ENCODE data around the gene TM6SF1. TPM values are rescaled to one million over a fixed set of nuclear protein-coding genes. Genes with fewer than 3 reads are reported as not detected.
A peak's percentile ranks its signal among the peaks of the same experiment; 100 is the strongest.

TM6SF1 gene
- total RNA-seq, 4 donors from 2014 or later, result 7.8 to 19.9 (median 12.8) TPM

GRCh38 chr15:83170474-83171165, 63.2 kb downstream of the TM6SF1 start:
- H3K36me3 ChIP-seq, result no peaks in the 10 kb centered on the region
- H3K4me1 ChIP-seq, result peaks cover 11 to 21% of the 10 kb centered on the region in 2 donors
- peak overlapping the region in 1 of 3 donors; percentile 30 for H3K27ac ChIP-seq
- no peaks in the 10 kb centered on the region for H3K9me3 ChIP-seq
- 82 to 91% methylated on average over 4 of the region's 4 CpGs for WGBS, 2 donors
- H3K27me3 ChIP-seq, result no peaks in the 10 kb centered on the region
- no peak overlapping the region for H3K4me3 ChIP-seq (replicated peaks in 1 of 3)
- intact Hi-C loops (cut with DNase I), result no loop called here
- DNase-seq, result no peak
- TF ChIP-seq POLR2A (IDR thresholded peaks at IDR 0.05) (no peak), CTCF (IDR thresholded peaks at IDR 0.05) (no peak)

GRCh38 chr15:83174891-83175290, 67.4 kb downstream of the TM6SF1 start:
- peak overlapping the region; percentile 52 to 78 (median 55) for H3K27ac ChIP-seq
- DNase-seq, result no peak
- no peak for TF ChIP-seq CTCF (IDR thresholded peaks at IDR 0.05)
- no peak for TF ChIP-seq POLR2A (IDR thresholded peaks at IDR 0.05)
- no peak overlapping the region for H3K4me3 ChIP-seq (replicated peaks in 1 of 3)
- H3K9me3 ChIP-seq, result no peaks in the 10 kb centered on the region
- H3K36me3 ChIP-seq, result no peaks in the 10 kb centered on the region
- WGBS, 2 donors, result 71 to 76% methylated on average over 1 of the region's 1 CpG
- intact Hi-C loops (cut with DNase I), result no loop called here
- H3K27me3 ChIP-seq, result no peaks in the 10 kb centered on the region
- H3K4me1 ChIP-seq, result peaks cover 20 to 31% of the 10 kb centered on the region in 2 donors

- no peaks in the 10 kb centered on the region for H3K9me3 ChIP-seq
- H3K36me3 ChIP-seq, result no peaks in the 10 kb centered on the region
- intact Hi-C loops (cut with DNase I), result no loop called here
- H3K4me1 ChIP-seq, result peaks cover 14 to 24% of the 10 kb centered on the region in 2 donors
- no peak overlapping the region for H3K4me3 ChIP-seq (replicated peaks in 1 of 3)
- DNase-seq, result peak in 1 of 2 donors; percentile 5
- H3K27me3 ChIP-seq, result no peaks in the 10 kb centered on the region
- 24 to 30% methylated on average over 2 of the region's 2 CpGs for WGBS, 2 donors
- TF ChIP-seq CTCF (IDR thresholded peaks at IDR 0.05), result no peak
- no peak for TF ChIP-seq POLR2A (IDR thresholded peaks at IDR 0.05)
- H3K27ac ChIP-seq, result no peak overlapping the region
Measured at GRCh38 chr15:83178390-83178789, 70.9 kb downstream of the TM6SF1 start.

GRCh38 chr15:83178869-83179325, 71.5 kb downstream of the TM6SF1 start:
- intact Hi-C loops (cut with DNase I), result no loop called here
- H3K27ac ChIP-seq, result no peak overlapping the region
- peaks cover 14 to 24% of the 10 kb centered on the region in 2 donors for H3K4me1 ChIP-seq
- H3K27me3 ChIP-seq, result no peaks in the 10 kb centered on the region
- no peak overlapping the region for H3K4me3 ChIP-seq (replicated peaks in 1 of 3)
- WGBS, 2 donors, result 78 to 99% methylated on average over 3 of the region's 3 CpGs
- no peaks in the 10 kb centered on the region for H3K9me3 ChIP-seq
- DNase-seq, result no peak
- no peaks in the 10 kb centered on the region for H3K36me3 ChIP-seq
- TF ChIP-seq CTCF (IDR thresholded peaks at IDR 0.05) (no peak), POLR2A (IDR thresholded peaks at IDR 0.05) (no peak)

DNA sequence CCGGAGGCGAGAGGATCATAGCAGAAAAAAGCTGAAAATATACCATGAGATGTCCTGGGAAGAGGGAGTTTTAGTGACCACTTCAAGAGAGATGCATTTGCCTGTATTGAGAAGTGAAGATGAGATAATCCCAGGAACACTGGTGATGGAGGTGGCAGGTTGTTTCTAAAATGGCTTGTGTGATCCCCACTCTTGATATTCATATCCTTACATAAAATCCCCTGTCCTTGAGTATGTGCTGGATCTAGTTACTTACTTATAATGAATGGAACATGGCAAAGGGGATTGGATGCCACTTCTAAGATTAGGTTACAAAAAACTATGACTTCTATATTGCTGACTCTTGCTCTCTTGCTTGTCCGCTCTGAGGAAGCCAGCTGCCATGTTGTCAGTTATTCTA, 78.1 kb downstream of the TM6SF1 start:
- Histone ChIP-seq H3K27ac (no peak overlapping the region), H3K4me1 (no peaks in the 10 kb centered on the region), H3K27me3 (no peaks in the 10 kb centered on the region), H3K36me3 (no peaks in the 10 kb centered on the region), H3K9me3 (no peaks in the 10 kb centered on the region), H3K4me3 (replicated peaks in 1 of 3) (no peak overlapping the region)
- TF ChIP-seq POLR2A (IDR thresholded peaks at IDR 0.05), result no peak
- no peak for TF ChIP-seq CTCF (IDR thresholded peaks at IDR 0.05)
- WGBS, 2 donors, result 99 to 100% methylated on average over 3 of the region's 3 CpGs
- DNase-seq, result no peak
- intact Hi-C loops (cut with DNase I), result no loop called here

Measured in thyroid gland (tissue), 4 donors.